ELF-1 (cell line): Measurements from ENCODE around the gene CD63.

Source experiments
- DNase-seq: peaks from one replicate; pipeline ENCODE4 v3.0.0-alpha.2; 2016; ENCODE audit warnings: low read depth, low spot score

Gene CD63

GRCh38 chr12:55705782-55706402, 22.9 kb downstream of the CD63 start:
- no peak for DNase-seq

- DNase-seq: no peak
Measured at GRCh38 chr12:55704824-55705718, 23.7 kb downstream of the CD63 start.

- DNase-seq: no peak
Measured at GRCh38 chr12:55703901-55704761, 24.7 kb downstream of the CD63 start.

- DNase-seq: no peak
Measured at GRCh38 chr12:55703288-55703687, 25.5 kb downstream of the CD63 start.

- no peak for DNase-seq
Measured at GRCh38 chr12:55702861-55703260, 25.9 kb downstream of the CD63 start.

- DNase-seq: no peak
Measured at GRCh38 chr12:55700255-55701018, 28.4 kb downstream of the CD63 start.

GRCh38 chr12:55699471-55700055, 29.2 kb downstream of the CD63 start:
- no peak for DNase-seq

GRCh38 chr12:55698965-55699364, 29.8 kb downstream of the CD63 start:
- no peak for DNase-seq

GRCh38 chr12:55698241-55698955, 30.4 kb downstream of the CD63 start:
- no peak for DNase-seq

GRCh38 chr12:55697686-55698085, 31.1 kb downstream of the CD63 start:
- DNase-seq: no peak

- no peak for DNase-seq
Measured at GRCh38 chr12:55696796-55697462, 31.9 kb downstream of the CD63 start.

- no peak for DNase-seq
Measured at GRCh38 chr12:55696141-55696540, 32.7 kb downstream of the CD63 start.

- no peak for DNase-seq
Measured at GRCh38 chr12:55695349-55695748, 33.5 kb downstream of the CD63 start.

- no peak for DNase-seq
Measured at GRCh38 chr12:55694651-55695050, 34.2 kb downstream of the CD63 start.

- DNase-seq: no peak
Measured at GRCh38 chr12:55694188-55694515, 34.7 kb downstream of the CD63 start.

- DNase-seq: no peak
Measured at GRCh38 chr12:55693323-55694187, 35.3 kb downstream of the CD63 start.

GRCh38 chr12:55692631-55693322, 36.0 kb downstream of the CD63 start:
- DNase-seq: no peak
